ENCODE results near the gene HTR3B.
"Not testable (repeated sequence)": the region's sequence is repeated elsewhere in the genome, so short reads cannot be mapped to it uniquely, and the experiment has no call there.

Gene HTR3B

DNA sequence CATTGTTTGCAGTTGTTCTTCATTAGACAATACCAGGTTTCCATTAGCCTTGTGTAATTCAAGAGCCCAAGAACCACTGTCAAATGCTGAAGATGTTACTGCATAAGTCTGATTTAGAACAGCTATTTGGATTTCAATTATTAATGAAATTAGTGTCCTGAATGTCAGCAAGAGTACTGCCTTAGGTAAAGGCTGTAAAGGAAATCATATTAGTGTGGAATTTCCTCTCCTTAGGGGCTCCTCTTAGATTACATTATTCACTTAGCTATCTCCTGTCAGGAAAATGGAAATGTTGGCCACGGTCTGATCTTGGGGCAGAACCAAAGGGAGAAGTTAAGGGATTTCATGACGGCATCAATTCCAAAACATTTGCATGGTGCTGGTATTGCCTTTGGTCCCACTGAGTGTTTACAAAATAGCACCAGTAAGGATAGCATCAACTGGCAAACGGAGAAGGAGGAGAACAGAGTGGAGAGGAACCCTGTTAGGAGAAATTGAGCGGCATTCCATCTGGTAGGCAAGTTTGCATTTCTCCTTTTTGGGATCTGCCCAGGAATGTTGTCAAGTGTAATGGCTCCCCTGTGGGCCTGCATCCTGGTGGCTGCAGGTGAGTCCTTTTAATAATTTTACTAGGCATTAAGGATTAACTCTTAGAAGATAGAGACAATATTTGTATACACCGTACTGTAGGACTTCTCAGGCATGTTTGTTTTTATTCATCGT is at the start of gene HTR3B:
TSS of gene HTR3B (plus strand) at position 418 of the 723 bp plus-strand sequence. CDS start at position 556, 138 bp downstream.
- DNase-seq (ENCODE audit: extremely low read depth in 1 of 2, low read depth in 1 of 2): no peak

DNA sequence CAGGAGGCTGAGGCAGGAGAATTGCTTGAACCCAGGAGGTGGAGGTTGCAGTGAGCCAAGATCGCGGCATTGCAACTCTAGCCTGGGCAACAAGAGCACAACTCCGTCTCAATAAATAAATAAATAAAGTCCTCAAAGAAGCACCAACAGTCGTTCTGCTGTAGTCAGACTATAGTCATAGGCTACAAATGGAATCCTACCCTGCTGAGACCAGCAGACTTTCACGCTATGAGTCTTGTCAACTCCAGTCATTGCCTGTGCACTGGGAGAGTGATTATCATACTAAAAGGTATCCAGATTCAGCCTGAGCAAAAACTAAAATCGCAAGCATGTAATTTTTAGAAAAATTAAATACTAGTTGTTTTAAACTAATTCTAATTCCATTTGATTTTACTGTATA is 48.8 kb upstream of the HTR3B start:
- DNase-seq (ENCODE audit: extremely low read depth in 1 of 2, low read depth in 1 of 2): no peak

GRCh38 chr11:113856966-113857759 is 47.4 kb upstream of the HTR3B start:
- no peak for DNase-seq (ENCODE audit: extremely low read depth in 1 of 2, low read depth in 1 of 2)

GRCh38 chr11:113859665-113860064 is 44.9 kb upstream of the HTR3B start:
- DNase-seq (ENCODE audit: extremely low read depth in 1 of 2, low read depth in 1 of 2): no peak

DNA sequence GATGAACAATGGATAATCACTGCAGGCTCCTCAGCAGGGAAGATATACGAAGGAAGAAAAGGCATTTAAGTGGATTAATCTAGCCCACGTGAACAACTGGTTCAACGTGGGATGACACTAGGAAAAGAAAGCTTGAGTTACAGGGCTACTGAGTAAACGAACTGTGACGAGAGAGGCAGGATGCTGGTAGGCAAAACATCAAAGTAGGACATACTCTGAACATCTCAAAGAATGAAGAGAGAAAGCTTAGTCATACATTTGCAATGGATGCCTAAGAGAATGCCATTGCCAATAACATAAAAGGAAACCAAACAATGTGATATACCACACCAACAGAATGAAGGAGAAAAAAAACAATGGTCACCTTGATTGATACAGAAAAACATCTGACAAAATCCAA is 42.2 kb upstream of the HTR3B start:
- no peak for DNase-seq (ENCODE audit: extremely low read depth in 1 of 2, low read depth in 1 of 2)

DNA sequence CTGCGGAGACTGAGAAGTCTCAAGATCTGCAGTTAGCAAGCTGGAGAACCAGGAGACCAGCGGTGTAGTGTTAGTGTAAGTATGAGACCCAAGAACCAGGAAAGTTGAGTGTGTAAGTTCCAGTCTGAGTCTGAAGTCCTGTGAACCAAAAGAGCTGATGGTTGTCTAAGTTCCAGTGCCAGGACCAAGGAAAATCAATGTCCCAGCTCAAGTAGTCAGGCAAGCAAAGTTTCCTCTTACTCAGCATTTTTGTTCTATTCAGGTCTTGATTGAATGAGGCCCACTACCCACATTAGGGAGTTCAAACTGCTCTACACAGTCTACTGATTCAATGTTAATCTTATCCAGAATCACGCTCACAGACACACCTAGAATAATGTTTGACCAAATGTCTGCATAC is 40.2 kb upstream of the HTR3B start:
- no peak for DNase-seq (ENCODE audit: extremely low read depth in 1 of 2, low read depth in 1 of 2)

GRCh38 chr11:113865873-113866272 is 38.7 kb upstream of the HTR3B start:
- DNase-seq (ENCODE audit: extremely low read depth in 1 of 2, low read depth in 1 of 2): no peak

DNA sequence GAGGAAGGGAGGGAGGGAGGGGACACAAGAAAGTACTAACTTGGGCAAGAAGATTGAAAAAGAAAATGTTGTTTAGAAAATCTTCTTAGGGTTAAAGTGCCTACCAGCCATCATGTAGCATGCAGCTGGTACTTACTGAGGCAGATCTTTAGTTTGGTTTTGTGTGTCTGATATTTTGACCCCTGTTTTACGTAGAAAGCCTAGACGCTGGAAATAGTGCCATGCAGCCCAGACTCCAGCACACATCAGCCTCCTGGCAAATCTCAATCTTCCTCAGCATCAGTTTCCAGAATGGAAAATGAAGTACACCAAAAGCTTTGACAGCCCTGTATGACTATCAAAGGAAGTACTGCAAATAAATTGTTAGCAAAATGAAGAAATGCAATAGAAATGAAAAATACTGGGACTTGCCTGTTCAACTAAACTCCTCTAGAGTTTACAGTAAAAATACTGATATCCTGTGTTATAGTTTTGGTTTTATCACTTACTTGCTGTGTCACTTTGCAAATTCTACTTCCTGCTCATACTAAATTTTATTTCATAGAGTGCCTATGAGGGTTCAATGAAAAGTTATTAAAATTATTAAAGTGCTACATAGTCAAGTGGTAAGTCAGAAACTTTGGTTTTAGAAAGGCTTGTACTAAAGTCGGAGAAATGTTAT is 36.6 kb upstream of the HTR3B start:
- DNase-seq (ENCODE audit: extremely low read depth in 1 of 2, low read depth in 1 of 2): no peak

- no peak for DNase-seq (ENCODE audit: extremely low read depth in 1 of 2, low read depth in 1 of 2)
Measured at GRCh38 chr11:113871336-113871735, 33.3 kb upstream of the HTR3B start.

DNA sequence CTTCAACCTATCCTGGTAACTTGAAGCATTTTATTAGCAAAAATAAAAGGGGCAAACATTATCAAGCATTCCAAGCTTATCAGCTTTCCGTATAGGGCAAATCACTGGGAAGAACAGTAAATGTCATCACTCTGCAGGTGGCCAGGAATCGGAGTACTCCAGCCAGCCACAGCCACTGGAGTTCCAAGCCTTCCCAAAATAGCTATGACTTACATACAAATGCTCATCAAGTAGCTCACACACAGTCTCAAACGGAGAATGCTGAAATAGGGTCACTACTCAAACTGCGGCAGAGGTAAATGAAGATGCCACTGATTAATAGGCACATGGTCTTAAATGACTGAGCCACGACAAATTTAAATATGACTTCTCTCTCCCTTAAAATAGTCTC is 31.4 kb upstream of the HTR3B start:
- no peak for DNase-seq (ENCODE audit: extremely low read depth in 1 of 2, low read depth in 1 of 2)

GRCh38 chr11:113874096-113874495 is 30.5 kb upstream of the HTR3B start:
- no peak for DNase-seq (ENCODE audit: extremely low read depth in 1 of 2, low read depth in 1 of 2)

DNA sequence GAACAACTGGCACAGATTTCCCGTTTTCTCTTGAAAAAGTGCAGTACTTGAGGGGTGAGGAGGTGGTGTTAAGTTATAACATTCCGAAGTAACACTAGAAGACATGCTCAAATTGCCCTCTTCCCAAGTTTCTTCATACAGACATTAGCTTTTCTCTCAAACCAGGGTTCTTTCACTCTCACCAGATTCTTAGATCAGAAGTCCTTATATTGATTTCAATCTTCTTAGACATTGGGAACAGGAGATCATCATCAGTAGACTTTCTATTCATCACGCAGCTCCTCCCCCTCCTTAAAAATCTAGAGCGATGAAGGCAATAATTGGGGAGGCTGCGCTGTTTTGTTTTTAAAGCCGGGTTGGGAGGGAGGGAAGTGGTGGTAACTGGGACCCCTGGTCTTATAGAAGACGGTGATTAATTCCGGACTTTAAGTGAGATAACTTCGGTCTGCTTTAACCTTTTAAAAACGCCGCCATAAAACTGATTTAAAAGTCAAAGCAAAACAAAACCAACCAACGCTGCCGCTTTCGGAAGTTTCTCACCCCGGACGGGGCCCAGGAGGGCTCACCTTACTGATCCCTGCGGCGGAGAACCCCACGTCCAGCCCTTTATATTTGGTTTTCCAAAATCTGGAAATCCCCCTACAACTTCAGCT is 29.9 kb upstream of the HTR3B start:
- DNase-seq (ENCODE audit: extremely low read depth in 1 of 2, low read depth in 1 of 2): no peak

DNA sequence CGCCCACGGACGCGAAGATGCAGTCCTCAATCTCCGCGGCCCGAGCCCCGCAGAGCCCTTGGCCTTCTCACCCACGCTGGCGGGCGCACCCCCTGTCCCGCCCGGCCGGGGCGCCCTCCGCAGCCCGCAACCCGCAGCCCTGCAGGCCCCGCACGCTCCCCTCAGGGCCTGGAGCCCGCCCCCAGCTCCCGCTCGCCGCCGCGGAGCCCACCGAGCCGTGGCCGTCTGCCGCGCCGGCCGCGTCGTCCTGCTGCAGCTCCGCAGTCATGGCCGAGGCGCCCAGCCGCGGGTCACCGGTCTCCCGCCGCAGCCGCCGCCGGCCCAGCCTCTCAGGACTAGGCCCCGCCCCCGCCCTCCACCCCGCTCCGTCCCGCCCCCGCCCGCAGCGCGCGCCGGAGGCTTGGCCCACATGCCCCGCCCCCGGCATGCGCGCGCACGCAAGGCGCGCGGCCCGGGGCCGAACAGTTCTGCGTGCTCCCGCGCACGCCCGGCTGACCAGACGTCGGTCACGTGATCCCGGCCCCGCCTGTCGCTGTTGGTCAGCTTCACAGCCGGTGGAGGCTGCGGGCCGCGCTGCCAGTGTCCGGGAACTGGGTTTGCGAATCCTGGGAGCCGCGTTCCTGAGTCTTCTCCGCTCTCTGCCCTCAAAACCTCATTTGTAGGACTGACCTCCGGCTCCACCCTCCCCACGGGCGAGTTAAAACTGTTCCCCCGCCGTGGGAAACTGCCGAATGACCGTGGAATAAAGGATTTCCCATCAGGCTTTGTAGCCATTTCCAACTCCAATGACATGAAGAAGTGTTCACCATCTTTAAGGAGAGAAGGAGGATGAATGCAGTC is 29.1 kb upstream of the HTR3B start, which contains the start of gene USP28:
TSS of gene USP28 (minus strand) at position 339 of the 840 bp plus-strand sequence. CDS start at position 268, 71 bp downstream.
- DNase-seq (ENCODE audit: extremely low read depth in 1 of 2, low read depth in 1 of 2): peak; percentile 69 to 76

DNA sequence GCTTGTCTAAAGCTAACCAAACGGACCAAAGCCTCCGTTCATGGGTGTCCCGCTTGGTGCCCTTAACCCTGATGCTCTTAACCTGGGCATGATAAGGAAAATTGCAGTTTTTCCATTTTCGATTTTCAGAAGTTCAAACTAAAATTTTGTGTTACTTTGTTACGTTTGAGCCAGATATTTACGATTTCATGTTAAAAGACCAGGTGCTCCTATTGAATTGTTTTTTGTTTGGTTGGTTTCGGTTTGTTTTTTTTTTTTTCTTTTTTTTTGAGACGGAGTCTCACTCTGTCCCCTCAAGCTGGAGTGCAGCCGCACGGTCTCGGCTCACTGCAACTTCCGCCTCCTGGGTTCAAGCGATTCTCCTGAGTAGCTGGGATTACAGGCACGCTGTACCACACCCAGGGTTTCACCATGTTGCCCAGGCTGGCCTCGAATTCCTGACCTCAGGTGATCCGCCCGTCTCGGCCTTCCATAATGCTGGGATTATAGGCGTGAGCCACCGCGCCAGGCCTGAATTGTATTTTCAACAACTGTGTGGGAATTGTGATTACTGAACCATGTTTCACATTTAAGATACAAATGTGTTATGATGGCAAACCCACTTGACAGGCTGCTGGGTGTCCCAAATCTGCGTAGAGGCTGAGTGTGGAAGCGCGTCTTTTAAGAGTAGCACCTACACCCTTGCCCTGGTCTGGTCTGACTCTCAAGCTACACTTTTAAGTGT is 28.4 kb upstream of the HTR3B start:
- no peak for DNase-seq (ENCODE audit: extremely low read depth in 1 of 2, low read depth in 1 of 2)

GRCh38 chr11:113876798-113877669 is 27.6 kb upstream of the HTR3B start:
- no peak for DNase-seq (ENCODE audit: extremely low read depth in 1 of 2, low read depth in 1 of 2)

DNA sequence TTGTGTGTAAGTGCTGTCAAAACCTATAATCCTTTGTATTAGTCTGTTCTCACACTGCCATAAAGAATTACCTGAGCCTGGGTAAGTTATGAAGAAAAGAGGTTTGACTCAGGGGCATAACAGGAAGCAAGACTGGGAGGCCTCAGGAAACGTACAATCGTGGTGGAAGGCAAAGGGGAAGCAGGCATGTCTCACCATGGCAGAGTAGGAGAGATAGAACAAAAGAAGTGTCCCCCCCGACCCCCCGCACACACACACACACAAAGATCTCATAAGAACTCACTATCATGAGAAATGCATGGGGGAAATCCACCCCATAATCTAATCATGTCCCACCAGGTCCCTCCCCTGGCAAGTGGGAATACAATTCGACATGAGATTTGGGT is 26.9 kb upstream of the HTR3B start:
- DNase-seq (ENCODE audit: extremely low read depth in 1 of 2, low read depth in 1 of 2): no peak

- not testable (repeated sequence) for DNase-seq (ENCODE audit: extremely low read depth in 1 of 2, low read depth in 1 of 2)
Measured at GRCh38 chr11:113879446-113879845, 25.1 kb upstream of the HTR3B start.

DNA sequence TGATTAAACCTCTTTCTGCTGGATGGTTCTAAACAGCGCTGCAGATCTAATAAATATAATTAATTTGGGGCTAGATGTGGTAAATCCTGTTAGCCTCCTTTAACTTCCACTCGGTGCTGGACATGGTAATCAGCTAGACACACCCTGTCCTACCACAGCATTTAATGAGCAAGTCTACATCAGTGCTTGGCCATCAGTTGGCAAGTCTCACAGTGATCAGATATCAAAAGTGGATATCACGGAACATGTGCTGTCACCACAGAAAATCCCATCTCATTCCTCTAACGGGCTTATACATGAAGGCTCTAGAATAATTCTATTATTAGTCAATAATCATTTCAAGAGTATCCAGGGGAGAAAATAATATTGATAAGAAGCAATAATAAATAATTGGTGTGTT is 23.6 kb upstream of the HTR3B start:
- no peak for DNase-seq (ENCODE audit: extremely low read depth in 1 of 2, low read depth in 1 of 2)

DNA sequence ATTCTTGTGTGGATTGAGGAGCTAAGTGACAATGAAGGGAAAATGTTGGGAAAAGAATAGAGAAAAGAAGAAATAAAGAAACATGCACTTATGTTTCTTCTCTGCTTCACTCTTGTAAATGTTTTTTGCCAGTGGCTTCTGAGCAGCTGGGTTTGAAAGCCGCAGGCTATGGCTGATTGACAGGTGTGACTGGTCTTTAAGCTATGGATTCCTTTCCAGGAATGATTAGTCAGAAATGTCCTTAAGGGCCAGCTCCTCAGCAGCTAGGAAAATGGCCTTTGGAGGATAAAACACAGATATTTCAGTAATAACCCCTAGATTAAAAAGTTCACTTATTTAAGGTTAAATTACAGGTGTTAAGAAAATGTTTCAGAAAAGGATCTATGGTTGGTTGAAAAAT is 22.7 kb upstream of the HTR3B start:
- no peak for DNase-seq (ENCODE audit: extremely low read depth in 1 of 2, low read depth in 1 of 2)

Data from stimulated activated CD8-positive, alpha-beta memory T cell treated with anti-CD3 and anti-CD28 coated beads, Interleukin-7, amount 100 ng/mL, for 48 hours (primary cell).